HG03432 (cell line): ENCODE results near the gene DGKG.

ENCODE experiments used
- ATAC-seq: cut with Tn5 transposase; IDR thresholded peaks from one replicate; pipeline ENCODE4 v1.9.1; 2021; ENCODE audit warnings: mild to moderate bottlenecking, moderate library complexity; ENCODE audit not compliant: unreplicated experiment

The DGKG gene

DNA sequence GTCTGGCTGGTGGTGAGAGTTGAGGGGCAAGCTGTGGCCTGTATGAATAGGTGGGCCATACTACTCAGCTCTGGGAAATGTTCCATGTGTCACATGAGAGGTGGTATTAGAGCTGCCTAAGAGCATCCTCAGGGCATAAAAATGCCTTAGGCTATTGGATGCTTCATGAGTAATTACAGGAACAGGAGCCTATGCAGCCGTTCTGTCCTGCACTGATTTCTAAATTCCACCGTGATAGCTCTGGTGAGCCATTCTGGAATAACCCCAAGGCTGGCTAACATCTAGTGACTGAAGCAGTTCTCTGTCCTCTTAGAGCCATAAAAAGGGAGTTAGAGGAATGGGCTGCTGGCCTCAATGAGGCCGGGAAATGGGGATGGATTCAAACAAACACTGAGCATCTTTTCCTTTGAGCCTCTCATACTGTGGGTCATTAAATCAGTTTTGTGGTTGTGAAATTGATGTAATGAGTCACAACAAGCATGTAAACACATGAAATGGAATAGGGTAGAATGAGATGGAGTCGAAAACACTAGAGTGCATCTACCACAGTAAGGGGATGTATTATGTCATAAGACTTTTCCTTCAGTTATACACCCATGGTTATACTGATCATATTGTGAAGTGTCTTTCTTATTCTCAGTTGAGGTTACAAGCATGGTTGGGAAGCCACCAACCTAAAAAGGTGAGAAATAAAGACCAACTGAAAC, 41.0 kb downstream of the DGKG start:
- no peak for ATAC-seq

DNA sequence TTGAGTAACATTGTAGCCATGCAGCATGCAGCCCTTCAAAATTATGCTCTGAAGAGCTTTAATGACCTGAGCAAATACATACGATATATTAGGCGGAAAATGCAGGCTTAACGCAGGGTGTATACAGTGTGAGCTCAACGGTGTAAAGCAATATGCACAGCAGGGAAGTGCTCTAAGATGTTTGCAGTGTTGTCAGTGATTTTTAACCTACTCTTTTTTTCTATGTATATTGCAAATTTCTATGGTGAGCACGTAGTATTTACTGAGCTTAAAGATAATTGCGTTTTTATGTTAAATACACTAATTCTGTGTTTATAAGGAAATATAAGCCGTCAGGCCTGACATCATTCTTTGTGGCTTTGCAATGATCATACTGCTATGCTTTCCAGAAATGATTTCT, 42.1 kb downstream of the DGKG start:
- ATAC-seq: no peak

DNA sequence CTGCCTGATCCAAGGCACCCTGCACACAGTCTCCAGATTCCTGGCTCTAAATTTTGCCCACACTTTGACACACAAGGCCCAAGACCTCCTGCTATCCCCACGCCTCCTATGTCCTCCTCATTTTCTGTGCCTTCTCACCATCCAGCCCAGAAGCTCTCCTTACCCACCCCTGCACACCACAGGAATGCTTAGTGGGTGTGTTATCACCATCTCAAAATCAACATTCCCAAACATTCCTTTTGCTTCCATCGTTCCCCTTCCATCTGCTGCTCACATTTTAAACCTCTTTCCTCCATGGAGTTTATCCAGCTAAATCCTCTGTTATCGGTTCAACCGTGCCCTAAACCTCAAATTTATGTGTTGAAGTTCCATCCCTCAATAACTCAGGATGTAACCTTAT, 43.9 kb downstream of the DGKG start:
- ATAC-seq: no peak

DNA sequence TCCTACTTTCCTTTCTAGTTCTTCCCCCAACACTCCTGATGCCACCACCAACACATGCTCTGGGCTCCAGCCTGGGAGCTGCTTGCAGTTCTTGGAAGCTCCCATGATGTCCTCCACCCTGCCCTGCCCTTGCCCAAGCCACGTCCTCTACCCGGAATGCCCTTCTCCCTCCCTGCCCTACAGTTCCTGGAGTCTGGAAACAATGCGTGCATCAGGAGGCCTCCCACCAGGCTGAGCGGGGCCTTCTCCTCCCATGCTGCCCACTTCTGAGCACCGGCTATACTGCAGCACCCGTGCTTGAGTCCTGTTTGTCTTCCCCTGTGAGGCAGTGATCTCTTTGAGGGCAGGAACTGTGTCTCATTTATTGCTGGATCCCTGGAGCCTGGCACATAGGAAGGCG, 44.6 kb downstream of the DGKG start:
- no peak for ATAC-seq

DNA sequence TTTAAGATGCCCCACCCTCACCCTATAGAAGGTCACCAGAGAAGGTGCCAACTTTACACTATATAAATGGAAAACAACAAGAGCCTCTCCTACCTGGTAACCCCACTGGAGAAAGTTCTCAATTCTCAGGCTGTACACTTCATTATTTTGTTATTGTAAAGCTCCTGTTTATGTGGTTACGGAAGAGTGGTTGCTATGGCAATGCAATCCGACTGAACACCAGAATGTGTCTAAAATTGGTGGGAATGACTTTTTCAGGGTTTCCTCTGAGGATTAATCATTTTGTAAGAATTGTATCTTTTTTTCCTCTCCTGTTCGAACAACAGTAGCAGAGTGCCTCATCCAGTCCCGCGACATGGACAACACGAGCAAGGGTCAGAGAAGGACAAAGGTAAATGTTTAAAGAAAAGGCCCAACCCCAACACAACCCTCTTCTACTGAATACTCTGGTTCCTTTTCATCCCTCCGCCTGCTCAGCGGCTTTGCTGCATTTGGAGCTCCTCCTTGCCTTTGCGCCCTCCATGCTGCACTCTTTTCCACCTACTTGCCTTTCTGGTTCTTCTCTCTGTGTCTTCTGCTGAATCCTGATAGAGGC, 45.3 kb downstream of the DGKG start:
- no peak for ATAC-seq

DNA sequence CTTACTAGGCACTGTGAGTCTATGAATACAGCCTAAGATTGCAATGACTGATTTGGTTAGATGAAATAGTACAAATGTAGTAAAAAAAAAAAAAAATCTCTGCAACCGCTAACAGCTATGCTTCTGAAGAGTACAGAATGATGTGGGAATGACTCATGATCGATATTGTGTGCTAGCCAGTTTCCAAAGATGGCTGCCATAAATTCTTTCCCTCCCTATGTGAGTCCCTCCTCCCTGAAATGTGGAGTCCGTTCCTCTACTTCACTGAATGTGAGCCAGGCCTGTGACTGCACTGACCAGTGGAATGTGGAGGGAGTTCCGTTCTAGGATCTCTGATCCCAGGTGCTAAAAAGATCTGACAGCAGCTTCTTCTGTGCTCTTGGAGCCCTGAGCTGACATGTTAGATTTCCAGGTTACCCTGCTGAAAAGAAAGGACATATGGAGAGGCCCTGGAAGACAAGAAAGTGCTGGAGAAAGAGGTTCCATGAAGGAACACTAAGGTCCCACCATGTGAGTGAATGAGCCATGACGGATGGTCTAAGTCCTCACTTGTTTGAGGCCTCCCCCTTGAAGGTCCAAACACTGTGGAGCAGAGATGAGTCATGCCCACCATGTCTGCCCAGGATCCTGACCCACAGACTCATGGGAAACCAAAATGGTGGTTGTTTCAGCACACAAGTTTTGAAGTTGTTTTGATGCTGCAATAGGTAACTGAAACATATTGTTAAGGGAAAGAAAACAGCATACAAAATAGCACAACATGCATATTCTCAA, 46.3 kb downstream of the DGKG start:
- no peak for ATAC-seq

DNA sequence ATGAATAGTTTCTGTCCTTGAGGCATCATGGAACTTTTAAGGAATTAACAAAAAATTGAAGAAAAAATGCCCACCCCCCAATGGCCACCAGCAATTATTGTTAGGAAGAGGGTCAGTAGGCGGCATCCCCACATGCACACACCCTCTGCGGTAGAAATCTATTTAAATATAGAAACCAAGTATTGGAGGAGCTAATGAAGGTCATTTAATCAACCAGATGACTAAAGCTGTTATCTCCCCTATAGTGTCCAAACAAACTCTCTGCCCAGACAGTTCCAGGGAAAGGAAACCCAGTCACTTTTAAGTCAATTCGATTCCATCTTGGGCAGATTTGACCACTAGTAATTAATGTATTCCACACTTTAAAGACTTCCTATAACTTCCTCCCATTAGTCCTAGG, 47.1 kb downstream of the DGKG start:
- ATAC-seq: no peak

DNA sequence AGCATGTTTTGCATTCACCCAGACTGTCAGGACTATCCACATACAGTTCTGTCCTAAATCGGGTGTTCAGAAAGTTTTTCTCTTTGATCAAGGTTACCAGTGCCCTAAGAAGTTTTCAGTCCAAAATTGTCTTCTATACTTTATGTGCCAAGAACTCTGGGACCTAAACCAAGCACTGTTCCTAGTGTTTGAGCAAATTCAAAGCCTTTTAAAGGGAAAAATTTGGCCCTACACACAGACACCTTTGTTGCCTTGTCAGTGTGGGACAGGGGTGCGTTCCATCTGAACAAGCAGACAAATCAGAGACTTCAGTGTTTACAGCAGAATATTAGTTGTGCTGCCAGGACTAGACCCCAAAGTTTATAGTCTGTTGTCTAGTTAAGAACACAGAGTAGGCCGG, 50.6 kb downstream of the DGKG start:
- no peak for ATAC-seq

DNA sequence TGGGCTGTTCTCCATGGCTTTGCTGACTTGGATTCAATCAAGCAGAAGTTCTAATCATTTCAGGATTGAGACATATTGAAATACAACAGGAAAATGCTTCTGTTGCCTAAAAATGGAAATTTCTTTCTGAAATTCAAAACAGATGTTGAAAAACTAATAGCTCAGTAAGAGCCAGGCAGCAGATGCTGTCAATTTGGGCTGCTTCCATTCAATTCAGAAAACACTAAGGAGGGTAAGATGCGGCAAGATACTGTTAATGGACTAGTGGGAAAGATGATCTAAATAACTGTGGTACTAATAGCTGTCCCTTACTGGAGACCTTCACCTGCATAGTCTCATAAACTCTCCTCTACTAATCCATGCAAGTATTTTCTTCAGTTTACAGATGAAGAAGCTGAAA, 53.5 kb downstream of the DGKG start:
- no peak for ATAC-seq

DNA sequence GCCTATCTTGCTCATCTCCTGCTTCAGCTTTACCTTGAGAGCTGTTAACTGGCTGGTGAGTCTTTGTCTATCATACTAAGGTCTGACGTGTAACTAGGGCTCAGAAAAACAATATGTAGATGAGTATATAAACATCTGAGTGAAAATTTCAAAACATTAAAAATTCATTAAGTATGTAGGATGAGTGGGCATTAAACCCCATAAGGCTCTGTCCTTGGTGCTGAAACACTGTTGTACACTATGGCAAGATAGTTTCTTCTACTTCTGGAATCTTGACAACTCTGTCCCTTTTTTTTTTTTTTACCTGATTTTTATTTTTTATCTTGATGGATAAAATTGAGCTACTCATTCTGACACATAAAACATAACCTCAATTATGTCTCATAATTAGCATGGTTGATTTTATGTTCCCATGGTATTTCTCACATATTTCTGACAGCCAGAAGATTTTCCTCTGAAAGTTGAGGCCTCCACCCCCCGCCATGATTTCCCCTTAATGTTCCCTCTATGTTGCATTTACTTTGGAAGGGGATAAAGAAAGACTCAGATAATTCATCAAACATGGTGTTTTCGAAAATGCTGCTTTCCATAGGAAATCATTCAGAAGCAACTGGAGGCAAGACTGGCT, 54.3 kb downstream of the DGKG start:
- ATAC-seq: no peak

DNA sequence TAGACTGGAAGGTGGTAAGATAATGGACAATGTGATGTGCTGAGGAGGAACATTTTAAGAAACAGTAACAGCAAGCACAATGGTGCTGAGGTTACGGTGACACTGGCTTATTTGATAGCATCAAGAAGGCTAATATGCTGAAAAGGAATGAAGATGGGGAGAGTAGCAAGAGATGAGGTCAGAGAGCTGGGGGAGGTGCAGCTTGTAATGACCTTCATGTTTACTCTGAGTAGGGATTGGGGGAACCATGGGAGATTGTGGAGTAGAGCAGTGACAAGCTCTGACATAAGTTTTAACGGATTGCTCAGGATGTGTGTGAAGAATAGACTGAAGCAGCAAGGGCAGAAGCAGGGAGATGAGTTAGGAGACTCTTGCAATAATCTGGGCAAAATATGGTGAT, 56.7 kb downstream of the DGKG start:
- no peak for ATAC-seq

DNA sequence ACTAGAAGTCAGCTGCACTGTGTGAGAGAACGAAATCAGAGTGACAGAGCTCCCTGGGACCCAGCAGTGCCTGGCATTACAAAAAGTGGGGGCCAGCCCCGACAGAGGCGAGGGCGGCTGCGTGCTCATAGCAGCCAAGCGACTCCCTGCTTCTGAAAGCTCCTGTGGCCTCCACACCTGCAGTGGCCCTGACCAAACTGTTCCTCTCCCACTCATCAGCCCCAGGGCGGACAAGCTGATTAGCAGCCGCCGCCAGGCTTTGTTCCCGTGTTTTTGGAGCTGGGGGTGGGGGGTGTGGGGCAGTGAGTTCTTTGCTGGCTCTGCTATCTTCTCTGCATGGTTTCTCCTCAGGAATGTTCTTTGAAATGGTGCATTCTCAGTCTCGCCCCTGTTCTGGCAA, 58.1 kb downstream of the DGKG start:
- no peak for ATAC-seq

DNA sequence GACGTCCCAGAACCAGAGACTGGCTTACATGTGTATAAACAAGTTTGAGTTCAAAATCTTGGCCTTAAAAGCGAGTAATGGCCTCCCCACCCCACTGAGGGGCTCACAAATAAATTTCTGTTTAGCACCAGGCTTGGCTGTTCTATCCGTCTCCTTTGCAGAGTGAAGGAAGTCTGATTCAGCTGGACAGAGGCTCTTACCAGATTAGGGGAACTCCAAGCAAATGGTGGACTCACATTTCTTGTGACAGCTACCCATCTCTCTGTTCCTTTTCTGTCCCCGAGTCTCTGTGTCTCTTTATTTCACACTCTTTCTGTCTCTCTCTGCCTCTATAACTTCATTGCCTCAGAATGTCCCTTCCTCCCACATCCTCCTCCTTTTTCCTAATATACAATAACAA, 62.7 kb downstream of the DGKG start:
- no peak for ATAC-seq

DNA sequence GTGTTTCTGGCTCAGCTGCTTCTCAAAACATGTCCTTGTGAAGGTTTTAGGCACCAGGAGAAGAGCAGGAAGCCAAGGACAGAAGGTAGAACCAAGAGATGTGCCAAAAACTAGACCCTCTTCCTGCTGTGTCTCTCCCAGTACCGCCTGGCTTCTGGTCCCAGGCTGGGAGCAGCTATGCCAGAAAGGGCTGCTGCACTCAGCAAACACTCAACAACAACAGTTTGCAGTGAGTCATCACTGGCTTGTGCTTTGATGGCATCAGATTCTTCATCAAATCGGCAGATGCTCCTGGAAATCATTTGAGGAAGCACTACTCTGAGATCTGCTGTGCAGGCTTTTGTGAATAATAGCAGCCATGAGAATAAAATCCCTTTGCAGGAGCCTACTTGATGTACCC, 63.2 kb downstream of the DGKG start:
- no peak for ATAC-seq

DNA sequence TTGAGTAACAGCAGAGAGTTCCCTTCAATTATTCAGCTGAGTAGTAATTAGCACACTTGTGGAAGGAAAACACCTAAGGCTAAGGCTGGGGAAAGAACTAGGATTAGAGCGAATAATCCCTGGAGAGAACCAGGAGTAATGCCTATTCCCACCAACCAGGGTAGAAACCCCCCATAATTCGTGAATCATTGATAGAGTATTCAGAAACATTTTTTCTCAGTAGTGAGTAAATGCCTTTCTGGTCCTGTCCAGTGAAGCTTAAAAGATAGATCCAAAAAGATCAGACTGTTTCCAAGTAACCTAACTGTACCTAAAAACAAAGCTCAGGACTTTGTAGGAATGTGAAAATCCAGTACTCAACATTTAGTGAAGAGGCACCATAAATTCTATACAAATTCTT, 71.2 kb downstream of the DGKG start:
- ATAC-seq: no peak

DNA sequence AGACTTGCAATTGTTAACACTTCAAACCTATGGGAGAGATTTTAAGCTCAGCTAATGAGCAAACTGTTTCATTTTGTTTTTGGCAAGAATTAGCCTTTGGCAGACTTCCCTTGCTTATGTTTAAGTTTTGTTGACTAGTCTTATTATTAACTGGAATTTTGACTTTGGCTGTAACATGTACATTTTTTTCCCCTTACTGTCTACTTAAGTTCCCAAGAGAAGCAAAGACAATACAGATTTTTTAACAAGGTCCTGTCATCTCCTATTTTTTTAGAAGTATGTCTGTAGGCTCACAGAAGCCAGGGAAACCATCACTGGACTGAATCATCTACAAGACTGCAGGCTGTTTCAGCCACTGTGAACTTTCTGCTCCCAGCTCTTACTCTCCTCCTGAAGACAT, 74.3 kb downstream of the DGKG start:
- ATAC-seq: no peak

DNA sequence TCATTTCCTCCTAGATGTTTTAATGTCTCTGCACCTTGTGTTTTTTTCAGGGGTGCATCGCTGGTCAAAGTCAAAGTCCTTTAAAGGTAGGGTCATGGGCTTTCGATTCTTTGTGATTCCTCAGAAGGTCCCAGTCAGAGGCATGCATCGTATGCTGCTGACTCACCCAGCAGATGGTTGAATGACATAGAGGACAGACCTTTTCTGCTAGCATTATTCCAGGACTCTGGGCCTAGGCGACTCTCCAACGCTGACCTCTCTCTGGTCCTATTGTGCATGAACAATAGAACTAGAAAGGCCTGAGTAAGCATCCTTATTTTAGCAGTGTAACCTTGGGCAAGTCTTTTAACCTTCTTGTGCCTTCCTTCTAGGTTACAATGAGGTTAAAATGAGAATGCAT, 75.9 kb downstream of the DGKG start:
- ATAC-seq: no peak

DNA sequence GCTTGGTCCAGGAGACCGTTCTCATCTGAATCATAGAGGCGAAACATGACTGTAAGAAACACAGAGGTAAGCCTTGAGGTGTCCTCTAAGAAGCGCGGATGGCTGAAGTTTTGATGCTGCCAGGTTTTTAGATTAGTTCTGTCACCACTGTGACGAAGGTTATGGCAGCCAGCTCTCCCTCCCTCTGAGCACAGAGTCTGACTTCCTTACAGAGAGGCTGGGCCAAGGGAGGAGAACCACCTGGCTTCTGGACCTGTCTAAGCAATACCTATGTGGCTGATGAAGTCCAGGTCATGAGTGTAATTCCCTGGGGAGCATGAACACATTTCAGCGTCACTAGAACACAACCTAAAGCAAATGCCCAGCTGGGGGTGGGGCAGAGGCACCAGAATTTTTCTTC, 77.4 kb downstream of the DGKG start:
- ATAC-seq: no peak

DNA sequence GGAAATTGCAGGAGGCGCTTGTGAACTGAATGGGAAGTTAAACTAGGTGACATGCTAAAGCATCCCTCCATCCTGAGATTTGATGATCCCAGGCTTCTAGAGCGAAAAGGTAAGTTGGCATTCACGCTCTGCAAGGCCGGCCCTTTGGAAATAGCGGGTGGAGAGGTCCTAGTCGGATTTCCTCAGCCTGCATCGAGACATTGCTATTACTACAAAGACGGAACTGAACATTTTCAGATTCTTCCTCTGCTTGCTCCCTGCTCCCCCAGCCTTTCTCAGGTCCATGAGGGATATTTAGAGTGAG, 77.7 kb downstream of the DGKG start:
- ATAC-seq: no peak

DNA sequence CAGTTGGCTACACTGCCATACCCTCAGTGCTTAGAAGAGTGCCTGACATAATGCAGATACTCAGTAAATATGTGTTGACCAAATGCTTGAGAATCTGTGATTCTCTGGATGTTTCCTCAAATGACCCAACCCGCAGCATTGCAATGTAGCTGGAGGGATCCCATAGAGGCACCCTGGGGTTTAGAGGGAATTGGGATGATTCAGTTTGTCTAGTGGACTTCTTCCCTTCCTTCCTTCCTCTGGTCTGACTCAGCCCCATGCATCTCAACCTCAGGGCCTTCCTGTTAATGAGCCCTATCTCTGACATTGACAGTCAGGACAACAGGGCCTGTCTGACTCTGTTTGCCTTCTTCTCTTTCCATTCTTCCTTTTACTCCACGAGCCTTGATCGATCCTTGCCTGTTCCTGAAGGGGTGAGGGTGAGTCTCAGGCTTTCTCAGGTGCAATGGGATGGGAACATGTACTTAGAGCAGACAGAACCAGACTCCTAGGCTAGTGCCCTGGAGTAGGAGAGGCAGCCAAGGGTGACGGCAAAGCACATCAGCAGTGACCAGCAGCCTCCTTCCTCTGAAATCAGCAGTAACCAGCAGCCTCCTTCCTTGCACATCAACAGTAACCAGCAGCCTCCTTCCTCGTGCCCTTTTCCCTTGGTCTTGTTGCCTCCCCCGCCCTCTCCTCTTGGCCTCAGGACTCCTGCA, 78.2 kb downstream of the DGKG start:
- ATAC-seq: no peak

DNA sequence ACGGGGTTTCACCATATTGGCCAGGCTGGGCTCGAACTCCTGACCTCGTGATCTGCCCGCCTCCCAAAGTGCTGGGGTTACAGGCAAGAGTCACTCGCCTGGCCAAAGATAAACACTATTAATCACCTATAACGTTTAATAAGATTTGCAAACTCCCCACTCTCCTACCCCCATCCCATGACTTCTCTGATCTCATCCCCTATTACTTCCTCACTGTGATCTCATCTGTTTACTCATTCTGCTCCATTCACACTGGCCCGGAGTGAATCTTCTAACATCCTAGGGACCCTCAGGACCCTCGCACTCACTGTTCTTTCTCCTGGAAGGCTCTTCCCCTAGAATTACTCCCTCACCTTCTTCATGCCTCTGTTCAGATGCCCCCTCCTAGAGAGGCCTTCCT, 78.9 kb downstream of the DGKG start:
- ATAC-seq: no peak

DNA sequence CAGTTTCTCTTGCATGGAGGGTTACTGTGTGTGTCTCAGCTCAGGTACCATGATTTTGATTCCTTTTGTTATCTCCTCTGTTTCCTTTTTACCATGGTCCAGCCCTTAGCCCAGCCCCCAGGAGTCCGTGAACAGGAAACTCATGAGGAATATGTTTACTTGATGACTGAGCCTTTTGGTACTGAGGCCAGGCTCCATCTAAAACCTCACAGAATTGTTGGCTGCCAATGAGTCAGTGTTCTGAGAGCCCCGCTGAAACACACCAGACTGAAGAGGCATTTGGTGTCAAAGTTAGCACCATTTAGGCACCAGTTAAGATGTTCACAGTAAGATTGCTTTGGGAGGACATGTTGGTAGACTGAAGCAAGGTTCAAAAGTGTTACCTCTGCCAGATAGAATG, 80.9 kb downstream of the DGKG start:
- ATAC-seq: no peak
